MM.1S (cell line): Measurements from ENCODE around the gene PANK2.

Experiments used
- EZH2phosphoT487 ChIP-seq: fragments of 300-600 bp; sonication (generic); IDR thresholded peaks from 2 replicates; pipeline ENCODE4 v1.6.1; 2018; ENCODE audit warnings: antibody characterized with exemption, low read length
- TF ChIP-seq, protein P1 (sequence below): fragments of 300-600 bp; sonication (generic); IDR thresholded peaks from 2 replicates; pipeline ENCODE4 v1.5.1; 2016; ENCODE audit warnings: antibody characterized with exemption, low read length, mixed read lengths

DNA sequence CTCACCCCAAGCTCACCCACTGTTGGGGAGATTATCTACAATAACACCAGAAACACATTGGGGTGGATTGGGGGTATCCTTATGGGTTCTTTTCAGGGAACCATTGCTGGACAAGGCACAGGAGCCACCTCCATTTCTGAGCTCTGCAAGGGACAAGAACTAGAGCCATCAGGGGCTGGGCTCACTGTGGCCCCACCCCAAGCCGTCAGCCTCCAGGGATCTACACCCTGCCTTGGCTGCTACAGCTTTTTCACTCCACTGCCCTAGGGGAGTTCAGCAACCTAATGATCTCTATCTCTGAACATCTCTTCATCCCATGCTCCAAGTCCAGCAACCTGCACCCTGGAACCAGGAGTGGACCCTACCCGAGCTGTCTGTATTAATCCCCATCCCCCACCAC is 21.4 kb upstream of the PANK2 start:
- TF ChIP-seq EZH2phosphoT487: no peak
- TF ChIP-seq, protein P1, sequence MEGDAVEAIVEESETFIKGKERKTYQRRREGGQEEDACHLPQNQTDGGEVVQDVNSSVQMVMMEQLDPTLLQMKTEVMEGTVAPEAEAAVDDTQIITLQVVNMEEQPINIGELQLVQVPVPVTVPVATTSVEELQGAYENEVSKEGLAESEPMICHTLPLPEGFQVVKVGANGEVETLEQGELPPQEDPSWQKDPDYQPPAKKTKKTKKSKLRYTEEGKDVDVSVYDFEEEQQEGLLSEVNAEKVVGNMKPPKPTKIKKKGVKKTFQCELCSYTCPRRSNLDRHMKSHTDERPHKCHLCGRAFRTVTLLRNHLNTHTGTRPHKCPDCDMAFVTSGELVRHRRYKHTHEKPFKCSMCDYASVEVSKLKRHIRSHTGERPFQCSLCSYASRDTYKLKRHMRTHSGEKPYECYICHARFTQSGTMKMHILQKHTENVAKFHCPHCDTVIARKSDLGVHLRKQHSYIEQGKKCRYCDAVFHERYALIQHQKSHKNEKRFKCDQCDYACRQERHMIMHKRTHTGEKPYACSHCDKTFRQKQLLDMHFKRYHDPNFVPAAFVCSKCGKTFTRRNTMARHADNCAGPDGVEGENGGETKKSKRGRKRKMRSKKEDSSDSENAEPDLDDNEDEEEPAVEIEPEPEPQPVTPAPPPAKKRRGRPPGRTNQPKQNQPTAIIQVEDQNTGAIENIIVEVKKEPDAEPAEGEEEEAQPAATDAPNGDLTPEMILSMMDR: no peak
